ENCODE data around the gene KIR3DL1. TPM values are rescaled to one million over a fixed set of nuclear protein-coding genes. Genes with fewer than 3 reads are reported as not detected.
"Not testable (repeated sequence)": the region's sequence is repeated elsewhere in the genome, so short reads cannot be mapped to it uniquely, and the experiment has no call there.

Gene KIR3DL1
- total and polyA plus RNA-seq, 5 donors from 2014 or later: 0.12 to 0.15 TPM; not detected in 3

- Histone ChIP-seq H3K4me3 (ENCODE audit: low read depth, low read length) (no peak overlapping the region), H3K27me3 (ENCODE audit: control insufficient read depth, insufficient read depth, low read length) (peaks cover 11% of the 10 kb centered on the region), H3K4me1 (ENCODE audit: control insufficient read depth, insufficient read depth, low read length, poor library complexity, severe bottlenecking) (no peaks in the 10 kb centered on the region), H3K27ac (ENCODE audit: insufficient read depth, low read length, poor library complexity, severe bottlenecking) (no peak overlapping the region), H3K36me3 (ENCODE audit: control insufficient read depth, insufficient read depth, low read length) (no peaks in the 10 kb centered on the region), H3K9me3 (ENCODE audit: control insufficient read depth in 2 of 2, low read length in 2 of 2) (no peaks in the 10 kb centered on the region)
- Mint-ChIP-seq H3K27ac (no peak overlapping the region), H3K27me3 (peaks cover 8% of the 10 kb centered on the region), H3K4me1 (peaks cover 11 to 13% (median 12%) of the 10 kb centered on the region in 4 donors), H3K9me3 (peaks cover 0 to 3% (median 0%) of the 10 kb centered on the region in 7 donors), H3K36me3 (no peaks in the 10 kb centered on the region), H3K4me3 (no peak overlapping the region)
- DNase-seq (no peak), ATAC-seq (ENCODE audit: low read depth in 2 of 2) (no peak)
Measured at GRCh38 chr19:54795758-54796157, 20.5 kb upstream of the KIR3DL1 start.

GRCh38 chr19:54803410-54803809 lies 12.9 kb upstream of the KIR3DL1 start, which contains the start of gene KIR2DL4:
TSS of gene KIR2DL4 (plus strand) at chr19:54803610. CDS start at chr19:54803652, 42 bp downstream.
- no peak for DNase-seq
- no peak within 1 kb of the TSS for H3K4me3 Mint-ChIP-seq

GRCh38 chr19:54804101-54804500 lies 12.2 kb upstream of the KIR3DL1 start:
- H3K4me1 Mint-ChIP-seq: no peaks in the 10 kb centered on the region
- no peak overlapping the region for H3K27ac Mint-ChIP-seq
- H3K27ac ChIP-seq (ENCODE audit: insufficient read depth, low read length, poor library complexity, severe bottlenecking): no peak overlapping the region
- no peaks in the 10 kb centered on the region for H3K36me3 Mint-ChIP-seq
- H3K27me3 Mint-ChIP-seq: peaks cover 14% of the 10 kb centered on the region
- H3K9me3 Mint-ChIP-seq: peaks cover 0 to 7% (median 0%) of the 10 kb centered on the region in 7 donors
- H3K9me3 ChIP-seq (ENCODE audit: control insufficient read depth in 2 of 2, low read length in 2 of 2): no peaks in the 10 kb centered on the region
- ATAC-seq (ENCODE audit: low read depth in 2 of 2) (no peak), DNase-seq (no peak)
- H3K36me3 ChIP-seq (ENCODE audit: control insufficient read depth, insufficient read depth, low read length): no peaks in the 10 kb centered on the region
- no peaks in the 10 kb centered on the region for H3K4me1 ChIP-seq (ENCODE audit: control insufficient read depth, insufficient read depth, low read length, poor library complexity, severe bottlenecking)
- H3K4me3 Mint-ChIP-seq: no peak overlapping the region
- no peak overlapping the region for H3K4me3 ChIP-seq (ENCODE audit: low read depth, low read length)
- no peaks in the 10 kb centered on the region for H3K27me3 ChIP-seq (ENCODE audit: control insufficient read depth, insufficient read depth, low read length)

More at GRCh38 chr19:54803410-54803809, 12.9 kb upstream of the KIR3DL1 start, which contains the start of gene KIR2DL4:
- no peak within 1 kb of the TSS for H3K4me3 ChIP-seq (ENCODE audit: low read depth, low read length)
- Mint-ChIP-seq H3K36me3 (no peaks in the 10 kb centered on the region), H3K27me3 (peaks cover 11% of the 10 kb centered on the region), H3K27ac (no peak within 1 kb of the TSS), H3K4me1 (no peaks in the 10 kb centered on the region), H3K9me3 (peaks cover 0 to 8% (median 0%) of the 10 kb centered on the region in 7 donors)
- H3K9me3 ChIP-seq (ENCODE audit: control insufficient read depth in 2 of 2, low read length in 2 of 2): no peaks in the 10 kb centered on the region
- no peaks in the 10 kb centered on the region for H3K4me1 ChIP-seq (ENCODE audit: control insufficient read depth, insufficient read depth, low read length, poor library complexity, severe bottlenecking)
- H3K36me3 ChIP-seq (ENCODE audit: control insufficient read depth, insufficient read depth, low read length): no peaks in the 10 kb centered on the region
- ATAC-seq (ENCODE audit: low read depth in 2 of 2): no peak
- no peak within 1 kb of the TSS for H3K27ac ChIP-seq (ENCODE audit: insufficient read depth, low read length, poor library complexity, severe bottlenecking)
- H3K27me3 ChIP-seq (ENCODE audit: control insufficient read depth, insufficient read depth, low read length): no peaks in the 10 kb centered on the region

- Mint-ChIP-seq H3K9me3 (peaks cover 0 to 6% (median 0%) of the 10 kb centered on the region in 7 donors), H3K27ac (no peak overlapping the region), H3K36me3 (no peaks in the 10 kb centered on the region), H3K27me3 (peaks cover 11% of the 10 kb centered on the region), H3K4me3 (no peak overlapping the region), H3K4me1 (no peaks in the 10 kb centered on the region)
- H3K27ac ChIP-seq (ENCODE audit: insufficient read depth, low read length, poor library complexity, severe bottlenecking): no peak overlapping the region
- H3K9me3 ChIP-seq (ENCODE audit: control insufficient read depth in 2 of 2, low read length in 2 of 2): no peaks in the 10 kb centered on the region
- no peak overlapping the region for H3K4me3 ChIP-seq (ENCODE audit: low read depth, low read length)
- no peak for ATAC-seq (ENCODE audit: low read depth in 2 of 2)
- H3K36me3 ChIP-seq (ENCODE audit: control insufficient read depth, insufficient read depth, low read length): no peaks in the 10 kb centered on the region
- H3K4me1 ChIP-seq (ENCODE audit: control insufficient read depth, insufficient read depth, low read length, poor library complexity, severe bottlenecking): no peaks in the 10 kb centered on the region
- peaks cover 2% of the 10 kb centered on the region for H3K27me3 ChIP-seq (ENCODE audit: control insufficient read depth, insufficient read depth, low read length)
- DNase-seq: no peak
Measured at GRCh38 chr19:54804571-54804970, 11.7 kb upstream of the KIR3DL1 start.

- H3K4me1 Mint-ChIP-seq: no peaks in the 10 kb centered on the region
- Histone ChIP-seq H3K27ac (ENCODE audit: insufficient read depth, low read length, poor library complexity, severe bottlenecking) (no peak overlapping the region), H3K36me3 (ENCODE audit: control insufficient read depth, insufficient read depth, low read length) (no peaks in the 10 kb centered on the region), H3K4me1 (ENCODE audit: control insufficient read depth, insufficient read depth, low read length, poor library complexity, severe bottlenecking) (no peaks in the 10 kb centered on the region), H3K9me3 (ENCODE audit: control insufficient read depth in 2 of 2, low read length in 2 of 2) (no peaks in the 10 kb centered on the region), H3K27me3 (ENCODE audit: control insufficient read depth, insufficient read depth, low read length) (peaks cover 2% of the 10 kb centered on the region), H3K4me3 (ENCODE audit: low read depth, low read length) (no peak overlapping the region)
- DNase-seq: no peak
- H3K36me3 Mint-ChIP-seq: no peaks in the 10 kb centered on the region
- peaks cover 6% of the 10 kb centered on the region for H3K27me3 Mint-ChIP-seq
- ATAC-seq (ENCODE audit: low read depth in 2 of 2): no peak
- no peak overlapping the region for H3K4me3 Mint-ChIP-seq
- peaks cover 0 to 7% (median 2%) of the 10 kb centered on the region in 7 donors for H3K9me3 Mint-ChIP-seq
- no peak overlapping the region for H3K27ac Mint-ChIP-seq
Measured at GRCh38 chr19:54805665-54806515, 10.4 kb upstream of the KIR3DL1 start.

- Mint-ChIP-seq H3K27me3 (peaks cover 6% of the 10 kb centered on the region), H3K9me3 (peaks cover 0 to 7% (median 2%) of the 10 kb centered on the region in 7 donors)
Measured at GRCh38 chr19:54806516-54806838, 9.8 kb upstream of the KIR3DL1 start.

GRCh38 chr19:54814571-54814970 lies 1.7 kb upstream of the KIR3DL1 start:
- H3K36me3 Mint-ChIP-seq; ATAC-seq (ENCODE audit: low read depth in 2 of 2); H3K9me3 ChIP-seq (ENCODE audit: control insufficient read depth in 2 of 2, low read length in 2 of 2); H3K36me3 ChIP-seq (ENCODE audit: control insufficient read depth, insufficient read depth, low read length); H3K4me1 Mint-ChIP-seq; H3K27me3 ChIP-seq (ENCODE audit: control insufficient read depth, insufficient read depth, low read length); DNase-seq; H3K27me3 Mint-ChIP-seq; H3K4me3 Mint-ChIP-seq; H3K27ac ChIP-seq (ENCODE audit: insufficient read depth, low read length, poor library complexity, severe bottlenecking); H3K4me1 ChIP-seq (ENCODE audit: control insufficient read depth, insufficient read depth, low read length, poor library complexity, severe bottlenecking); H3K4me3 ChIP-seq (ENCODE audit: low read depth, low read length); H3K27ac Mint-ChIP-seq: not testable (repeated sequence)
- peaks cover 0 to 14% (median 4%) of the 10 kb centered on the region in 7 donors for H3K9me3 Mint-ChIP-seq

More at GRCh38 chr19:54806516-54806838, 9.8 kb upstream of the KIR3DL1 start:
- Histone ChIP-seq H3K4me3 (ENCODE audit: low read depth, low read length) (no peak overlapping the region), H3K36me3 (ENCODE audit: control insufficient read depth, insufficient read depth, low read length) (no peaks in the 10 kb centered on the region), H3K4me1 (ENCODE audit: control insufficient read depth, insufficient read depth, low read length, poor library complexity, severe bottlenecking) (no peaks in the 10 kb centered on the region), H3K27ac (ENCODE audit: insufficient read depth, low read length, poor library complexity, severe bottlenecking) (no peak overlapping the region), H3K9me3 (ENCODE audit: control insufficient read depth in 2 of 2, low read length in 2 of 2) (no peaks in the 10 kb centered on the region), H3K27me3 (ENCODE audit: control insufficient read depth, insufficient read depth, low read length) (peaks cover 2% of the 10 kb centered on the region)
- H3K27ac Mint-ChIP-seq: no peak overlapping the region
- H3K4me3 Mint-ChIP-seq: no peak overlapping the region
- no peaks in the 10 kb centered on the region for H3K4me1 Mint-ChIP-seq
- no peak for ATAC-seq (ENCODE audit: low read depth in 2 of 2)
- no peak for DNase-seq
- H3K36me3 Mint-ChIP-seq: no peaks in the 10 kb centered on the region
